HG03432 (cell line): ENCODE data around the gene COL1A1.

Experiments used
- ATAC-seq: cut with Tn5 transposase; IDR thresholded peaks from one replicate; pipeline ENCODE4 v1.9.1; 2021; ENCODE audit warnings: mild to moderate bottlenecking, moderate library complexity; ENCODE audit not compliant: unreplicated experiment

The COL1A1 gene

DNA sequence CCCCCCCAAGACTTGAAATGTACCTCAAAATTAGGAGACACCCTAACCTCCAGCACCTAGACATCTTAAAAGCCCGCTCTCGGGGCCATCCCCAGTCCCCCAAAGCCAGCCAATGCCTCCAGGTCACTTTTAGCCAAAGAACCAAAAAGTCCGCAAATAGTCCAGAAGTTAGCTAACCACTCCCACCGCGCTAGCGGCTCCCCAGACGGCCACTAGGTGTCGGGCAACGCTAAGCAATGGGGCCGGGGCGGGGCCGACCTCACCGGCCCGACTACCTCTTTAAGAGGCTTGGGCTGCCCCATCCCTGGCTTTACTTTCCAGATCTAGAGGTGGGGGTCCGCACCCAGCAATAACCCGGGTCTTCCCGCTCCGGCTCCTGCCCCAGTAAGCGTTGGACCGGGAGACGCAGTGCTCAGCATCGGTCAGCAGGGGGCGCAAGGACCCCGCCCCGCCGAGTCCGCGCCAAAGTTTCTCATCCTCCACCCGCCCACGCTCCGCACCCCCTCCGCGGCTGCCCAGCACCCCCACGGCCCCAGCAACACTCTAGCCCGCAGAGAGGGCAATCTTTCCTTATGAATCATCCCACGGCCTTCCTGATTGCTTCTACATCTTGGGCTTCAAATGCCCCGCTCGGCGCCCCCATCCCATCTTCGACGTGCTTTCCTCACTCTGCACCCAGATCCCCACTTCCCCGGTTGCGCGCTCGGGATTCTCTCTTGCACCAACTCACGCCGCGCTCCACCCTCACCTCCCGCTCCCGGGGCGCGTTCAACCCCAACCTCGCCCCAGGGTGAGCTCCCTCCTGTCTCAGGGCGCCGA is 765 bp downstream of the COL1A1 start:
- ATAC-seq = peak; percentile 68

DNA sequence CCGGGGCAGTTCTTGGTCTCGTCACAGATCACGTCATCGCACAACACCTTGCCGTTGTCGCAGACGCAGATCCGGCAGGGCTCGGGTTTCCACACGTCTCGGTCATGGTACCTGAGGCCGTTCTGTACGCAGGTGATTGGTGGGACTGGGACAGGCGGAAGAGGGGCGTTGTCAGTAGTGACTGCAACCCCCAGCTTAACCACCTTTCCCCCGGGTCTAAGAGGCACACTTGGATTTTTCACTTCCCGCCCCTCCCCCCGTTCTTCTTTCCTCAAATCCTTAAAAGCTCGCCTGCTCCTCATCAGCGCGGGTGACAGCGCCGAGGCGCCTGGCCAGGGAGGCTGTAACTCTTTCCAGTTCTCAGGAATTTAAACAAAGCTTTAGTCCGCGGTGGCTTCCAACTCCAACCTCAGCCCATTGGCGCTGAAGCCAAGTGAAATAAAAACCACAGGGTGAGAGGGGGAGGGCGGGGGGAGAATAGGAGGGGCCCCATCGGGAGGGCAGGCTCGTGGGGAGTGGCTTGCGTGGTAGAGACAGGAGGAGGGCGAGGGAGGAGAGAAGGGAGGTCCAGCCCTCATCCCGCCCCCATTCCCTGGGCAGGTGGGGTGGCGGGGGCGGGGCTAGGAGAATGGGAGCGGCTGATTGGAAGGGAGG is 1.5 kb downstream of the COL1A1 start:
- ATAC-seq = peak; percentile 34

DNA sequence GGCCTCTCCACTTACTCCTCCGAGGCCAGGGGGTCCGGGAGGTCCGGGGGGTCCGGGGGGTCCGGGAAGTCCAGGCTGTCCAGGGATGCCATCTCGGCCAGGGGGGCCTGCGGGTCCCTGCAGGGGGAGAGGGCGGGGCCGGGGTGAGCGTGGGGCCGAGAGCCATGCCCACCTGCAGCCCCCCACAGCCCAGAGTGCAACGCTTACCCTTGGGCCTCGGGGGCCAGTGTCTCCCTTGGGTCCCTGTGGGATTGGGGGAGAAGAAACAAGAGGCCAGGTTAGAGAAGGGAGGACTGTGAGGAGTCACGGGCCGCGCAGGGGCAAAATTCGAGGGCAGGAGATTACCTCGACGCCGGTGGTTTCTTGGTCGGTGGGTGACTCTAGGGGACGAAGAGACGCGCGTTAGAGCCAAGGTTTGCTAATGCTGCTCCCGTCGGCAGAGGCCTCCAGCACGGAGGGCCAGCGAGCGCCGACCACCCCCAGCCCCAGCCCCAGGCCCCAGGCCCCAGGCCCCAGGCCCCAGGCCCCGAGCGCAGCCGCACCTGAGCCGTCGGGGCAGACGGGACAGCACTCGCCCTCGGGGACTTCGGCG is 2.1 kb downstream of the COL1A1 start:
- ATAC-seq = no peak

DNA sequence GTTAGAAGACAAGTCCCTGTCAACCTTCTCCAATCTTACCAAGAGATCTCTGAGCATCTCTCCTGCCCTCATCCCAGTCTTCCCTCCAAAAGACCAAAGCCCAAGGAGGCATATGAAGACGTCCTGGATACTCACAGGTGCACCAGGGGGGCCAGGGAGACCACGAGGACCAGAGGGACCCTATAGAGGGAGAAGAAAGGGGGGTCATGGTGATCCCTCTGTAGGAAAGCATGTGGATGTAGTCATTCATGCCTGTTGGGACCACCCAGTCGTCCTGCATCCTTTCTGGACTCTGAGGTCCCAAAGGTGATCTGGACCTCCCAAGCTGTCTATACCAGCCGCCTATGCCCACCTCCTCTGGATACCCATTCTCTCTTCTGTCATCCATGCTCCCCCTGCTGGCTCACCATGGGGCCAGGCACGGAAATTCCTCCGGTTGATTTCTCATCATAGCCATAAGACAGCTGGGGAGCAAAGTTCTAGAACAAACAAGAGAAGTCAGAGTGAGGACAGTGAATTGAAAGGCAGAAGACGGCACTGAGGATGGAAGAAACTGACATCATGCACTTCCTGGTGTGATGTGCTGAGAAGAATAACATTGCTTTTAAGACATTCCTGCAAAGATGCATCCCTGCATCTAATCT is 3.3 kb downstream of the COL1A1 start:
- no peak for ATAC-seq

DNA sequence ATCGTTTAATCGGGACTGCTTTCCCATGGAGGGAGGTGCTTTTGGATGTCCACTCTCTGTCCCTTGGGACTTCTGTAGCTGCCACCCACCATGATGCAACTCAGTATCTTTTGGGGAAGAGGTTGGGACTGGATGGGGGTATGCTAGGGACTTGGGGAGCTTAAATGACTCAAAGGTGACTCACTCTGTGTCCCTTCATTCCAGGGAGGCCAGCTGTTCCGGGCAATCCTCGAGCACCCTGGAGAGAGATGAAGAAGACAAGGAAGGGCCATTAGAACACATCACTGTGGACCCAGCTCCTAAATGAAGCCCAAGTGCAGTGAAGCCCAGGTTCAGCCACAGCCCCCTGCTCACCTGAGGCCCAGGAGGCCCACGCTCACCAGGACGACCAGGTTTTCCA is 4.6 kb downstream of the COL1A1 start:
- no peak for ATAC-seq

DNA sequence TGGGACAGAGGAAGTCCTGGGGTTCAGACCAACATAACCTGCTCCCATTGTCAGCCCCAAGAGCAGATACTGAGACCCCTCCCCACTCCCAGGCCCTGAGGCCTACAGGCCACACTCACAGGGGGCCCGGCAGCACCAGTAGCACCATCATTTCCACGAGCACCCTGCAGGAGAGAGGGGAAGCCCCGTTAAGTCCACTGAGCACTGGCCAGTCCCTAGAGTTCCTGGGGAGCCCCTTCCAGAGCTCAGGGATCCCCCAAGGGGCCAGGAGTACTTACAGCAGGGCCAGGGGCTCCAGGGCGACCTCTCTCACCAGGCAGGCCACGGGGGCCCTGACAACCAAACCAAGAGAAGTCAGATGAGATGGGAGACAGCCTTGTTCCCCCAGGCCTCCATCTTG is 5.4 kb downstream of the COL1A1 start:
- ATAC-seq = no peak

DNA sequence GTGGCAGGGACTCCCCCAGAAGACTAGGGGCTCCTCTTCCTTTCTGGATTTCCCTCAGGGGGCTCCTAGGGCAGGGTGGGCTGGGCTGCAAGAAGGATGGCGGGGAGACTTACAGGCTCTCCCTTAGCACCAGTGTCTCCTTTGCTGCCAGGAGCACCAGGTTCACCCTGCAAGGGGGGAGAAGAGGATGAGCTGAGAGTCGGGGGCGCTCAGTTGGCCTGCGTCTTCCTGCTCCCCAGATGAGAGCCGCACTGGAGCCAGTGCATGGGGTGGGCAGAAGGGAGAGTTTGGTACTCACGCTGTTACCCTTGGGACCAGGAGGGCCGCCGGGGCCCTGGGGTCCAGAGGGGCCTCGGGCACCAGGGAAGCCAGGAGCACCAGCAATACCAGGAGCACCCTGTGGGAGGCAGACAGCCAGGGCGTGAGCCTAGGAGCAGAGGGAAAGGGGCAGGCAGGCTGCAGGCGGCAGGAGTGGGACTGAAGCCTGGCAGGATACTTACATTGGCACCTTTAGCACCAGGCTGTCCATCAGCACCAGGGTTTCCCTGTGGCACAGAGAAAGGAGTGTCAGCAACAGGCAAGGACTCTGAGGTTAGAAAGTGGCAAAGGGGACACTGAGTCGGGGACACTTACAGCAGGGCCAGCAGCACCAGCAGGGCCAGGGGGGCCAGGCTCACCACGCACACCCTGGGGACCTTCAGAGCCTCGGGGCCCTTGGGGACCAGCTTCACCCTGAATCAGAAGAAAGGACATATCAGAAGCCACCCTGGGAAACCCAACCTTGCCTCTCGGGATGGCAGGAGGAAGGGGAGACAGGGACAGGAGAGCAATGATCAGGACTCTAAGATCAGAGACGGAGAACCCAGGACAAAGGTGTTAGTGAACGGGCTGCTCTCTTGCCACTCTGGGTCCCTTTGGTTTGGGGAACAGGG is 6.2 kb downstream of the COL1A1 start:
- ATAC-seq = no peak

DNA sequence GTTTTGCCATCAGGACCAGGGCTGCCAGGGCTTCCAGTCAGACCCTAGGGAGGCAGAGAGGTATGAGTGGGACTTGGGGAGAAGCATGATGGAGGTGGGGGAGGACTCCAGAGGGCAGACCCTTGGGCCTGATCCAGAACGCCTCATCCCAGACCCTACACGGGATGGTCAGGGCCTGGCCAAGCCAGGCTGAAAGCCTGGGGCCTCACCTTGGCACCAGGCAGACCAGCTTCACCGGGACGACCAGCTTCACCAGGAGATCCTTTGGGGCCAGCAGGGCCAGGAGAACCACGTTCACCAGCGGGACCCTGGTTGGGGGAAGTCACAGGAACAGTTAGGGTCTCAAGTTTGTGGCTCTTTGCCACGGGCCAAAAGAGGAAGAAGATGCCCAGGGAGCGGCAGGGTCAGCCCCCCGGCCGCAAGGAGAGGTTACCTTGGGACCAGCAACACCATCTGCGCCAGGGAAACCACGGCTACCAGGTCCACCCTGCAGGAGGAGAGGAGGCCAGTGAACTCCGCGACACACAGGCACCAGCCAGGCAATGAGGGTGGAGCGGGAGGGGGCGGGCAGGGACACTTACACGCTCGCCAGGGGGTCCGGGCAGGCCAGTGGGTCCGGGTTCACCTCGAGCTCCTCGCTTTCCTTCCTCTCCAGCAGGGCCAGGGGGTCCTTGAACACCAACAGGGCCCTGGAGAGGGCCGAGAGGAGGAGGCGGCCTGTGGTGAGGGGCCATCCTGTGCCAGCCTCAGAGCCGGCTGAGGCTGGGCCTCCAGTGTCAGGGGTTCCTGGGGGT is 7.1 kb downstream of the COL1A1 start:
- ATAC-seq = no peak

DNA sequence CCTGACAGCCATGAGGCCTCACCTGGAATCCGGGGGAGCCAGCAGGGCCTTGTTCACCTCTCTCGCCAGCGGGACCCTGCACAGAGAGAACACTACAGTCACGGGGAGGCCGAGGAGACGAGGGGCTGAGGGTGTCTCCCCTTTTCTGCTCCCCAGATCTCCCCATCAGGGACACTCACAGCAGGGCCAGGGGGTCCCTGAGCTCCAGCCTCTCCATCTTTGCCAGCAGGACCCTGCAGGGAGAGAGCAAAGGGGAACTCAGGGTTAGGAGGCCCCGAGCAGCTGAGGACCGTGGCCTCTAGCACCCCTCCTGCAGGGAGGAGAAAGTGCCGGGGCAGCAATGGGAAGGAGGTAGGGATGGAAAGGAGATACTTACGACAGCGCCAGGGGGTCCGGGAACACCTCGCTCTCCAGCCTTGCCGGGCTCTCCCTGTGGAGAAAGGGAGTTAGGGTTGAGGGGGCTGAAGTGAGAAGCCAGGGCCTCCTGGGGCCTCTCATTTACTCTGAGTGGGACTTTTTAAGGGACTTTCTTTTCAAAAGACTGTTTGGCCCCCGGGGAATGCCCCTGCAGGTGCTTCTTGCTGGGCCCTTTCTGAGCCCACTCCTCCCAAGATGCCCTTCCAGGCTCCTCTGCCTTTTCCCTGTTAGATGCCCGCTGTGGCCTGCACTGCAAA is 8.7 kb downstream of the COL1A1 start:
- ATAC-seq = no peak

DNA sequence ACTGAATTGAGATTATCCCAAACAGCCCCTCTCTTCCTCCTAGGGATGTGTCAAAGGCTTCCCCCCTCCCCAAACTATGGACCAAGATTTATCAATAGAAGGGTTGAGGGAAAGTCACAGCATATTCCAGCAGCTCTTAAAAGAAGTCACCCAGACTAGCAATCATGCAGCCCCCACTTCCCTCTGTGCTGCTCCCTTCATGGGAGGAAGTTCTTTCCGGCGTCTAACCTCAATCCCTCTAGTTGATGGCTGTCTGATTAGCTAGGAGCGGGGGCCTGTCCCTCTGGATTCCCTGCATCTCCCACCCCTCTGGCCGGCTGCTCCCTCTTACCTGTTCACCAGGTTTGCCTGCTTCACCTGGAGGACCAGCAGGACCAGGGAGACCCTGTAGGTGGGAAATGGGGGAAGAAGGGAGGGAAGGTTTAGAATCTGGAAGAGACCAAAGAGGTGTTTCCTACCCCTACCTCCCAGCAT is 9.2 kb downstream of the COL1A1 start:
- ATAC-seq = no peak

DNA sequence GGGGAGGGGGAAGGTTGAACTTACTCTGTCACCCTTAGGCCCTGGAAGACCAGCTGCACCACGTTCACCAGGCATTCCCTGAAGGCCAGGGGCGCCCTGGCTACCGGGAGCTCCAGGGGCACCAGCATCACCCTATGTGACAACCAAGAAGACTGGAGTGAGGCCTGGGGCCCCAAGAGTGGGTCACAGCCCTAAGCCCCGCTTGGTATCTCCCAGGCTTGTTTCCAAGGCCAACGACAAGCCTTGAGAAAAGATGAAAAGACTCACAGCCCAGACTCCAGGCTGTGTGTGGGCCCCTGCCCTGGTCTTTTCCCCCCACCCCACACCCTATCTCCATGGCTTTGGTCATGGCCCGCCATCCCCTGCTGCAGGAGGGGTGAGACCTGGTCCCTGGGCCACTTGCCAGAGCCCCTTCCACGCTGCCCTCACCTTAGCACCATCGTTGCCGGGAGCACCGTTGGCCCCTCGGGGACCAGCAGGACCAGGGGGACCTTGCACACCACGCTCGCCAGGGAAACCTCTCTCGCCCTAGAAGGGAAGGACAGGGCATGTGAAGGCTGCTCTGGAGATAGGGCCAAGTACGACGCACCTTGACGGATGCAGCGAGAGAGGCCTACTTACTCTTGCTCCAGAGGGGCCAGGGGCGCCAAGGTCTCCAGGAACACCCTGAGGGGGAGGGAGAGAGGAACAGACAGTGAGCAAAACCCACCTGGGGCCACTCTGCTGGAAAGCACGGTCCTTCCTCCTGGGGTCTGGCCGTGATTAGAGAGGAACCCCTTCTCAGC is 9.9 kb downstream of the COL1A1 start:
- ATAC-seq = no peak

DNA sequence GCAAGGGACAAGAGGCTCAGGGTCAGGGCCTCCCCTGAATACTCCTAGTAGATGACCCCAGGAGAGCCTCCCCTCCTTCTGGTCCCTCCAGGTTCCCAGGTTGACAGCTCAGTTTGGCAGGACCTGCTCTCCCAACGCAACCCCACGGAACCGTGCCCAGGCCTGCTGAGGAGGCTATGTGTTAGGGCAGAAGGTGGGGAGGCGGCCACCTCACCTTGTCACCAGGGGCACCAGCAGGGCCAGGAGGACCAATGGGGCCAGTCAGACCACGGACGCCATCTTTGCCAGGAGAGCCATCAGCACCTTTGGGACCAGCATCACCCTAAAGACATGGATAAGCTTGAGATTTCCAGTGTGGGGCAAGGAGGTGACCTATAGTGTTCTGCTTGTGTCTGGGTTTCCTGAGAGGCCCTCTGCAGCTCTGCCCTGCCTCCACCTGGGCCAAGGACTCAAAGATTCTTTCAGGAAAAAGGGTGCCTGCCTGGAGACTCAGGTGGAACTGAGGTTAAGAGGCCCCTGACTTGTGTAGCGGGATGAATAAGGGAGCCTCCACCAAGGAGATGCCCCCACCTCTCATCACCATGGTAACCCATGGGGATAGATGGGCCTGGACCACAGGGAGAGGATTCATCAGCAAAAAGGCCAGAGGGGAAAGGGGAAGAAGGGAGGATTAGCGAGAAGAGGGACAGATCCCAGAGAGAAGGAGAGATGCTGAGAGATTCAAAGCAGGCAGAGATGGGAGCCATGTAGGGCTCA is 10.7 kb downstream of the COL1A1 start:
- no peak for ATAC-seq

DNA sequence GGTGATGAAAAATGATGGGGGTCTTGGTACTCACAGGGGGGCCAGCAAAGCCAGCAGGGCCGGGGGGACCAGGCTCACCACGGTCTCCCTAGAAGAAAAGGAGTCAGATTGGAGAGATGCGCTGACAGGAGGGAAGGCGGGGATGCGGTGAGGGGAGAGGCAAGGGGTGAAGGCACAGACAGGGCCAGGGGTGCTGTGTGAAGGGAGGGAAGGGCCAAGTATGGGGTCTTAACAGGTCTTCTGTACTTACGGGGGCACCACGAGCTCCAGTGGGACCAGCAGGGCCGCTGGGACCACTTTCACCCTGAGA is 11.2 kb downstream of the COL1A1 start:
- no peak for ATAC-seq

DNA sequence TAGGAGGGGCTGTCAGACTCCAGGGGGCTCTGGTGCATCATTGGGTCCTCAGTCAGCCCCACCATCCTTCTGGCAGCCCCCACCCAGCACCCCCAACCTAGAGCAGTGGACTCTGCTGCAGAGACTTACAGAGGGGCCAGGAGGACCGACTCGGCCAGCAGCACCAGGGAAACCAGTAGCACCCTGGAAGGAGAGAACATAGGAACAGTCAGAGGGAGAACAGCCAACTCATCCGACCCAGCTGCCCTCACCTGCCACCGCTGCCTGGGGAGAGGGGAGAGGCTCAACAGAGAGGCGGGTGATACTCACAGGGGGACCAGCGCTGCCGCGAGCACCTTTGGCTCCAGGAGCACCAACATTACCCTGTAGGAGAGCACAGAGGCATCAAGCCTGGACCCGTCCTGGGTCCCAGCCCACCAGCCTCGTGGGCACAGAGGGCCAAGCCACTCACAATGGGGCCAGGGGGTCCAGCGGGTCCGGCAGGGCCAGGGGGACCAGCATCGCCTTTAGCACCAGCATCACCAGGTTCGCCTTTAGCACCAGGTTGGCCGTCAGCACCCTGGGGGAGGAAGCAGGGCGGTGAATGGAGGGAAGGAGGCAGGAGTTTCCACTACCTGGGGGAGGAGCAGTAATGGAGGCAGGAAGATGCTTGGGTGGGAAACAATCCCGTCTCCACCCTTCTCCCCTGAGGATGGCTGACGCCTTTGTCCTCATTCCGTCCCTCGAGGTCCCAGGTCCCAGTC is 11.7 kb downstream of the COL1A1 start:
- no peak for ATAC-seq

DNA sequence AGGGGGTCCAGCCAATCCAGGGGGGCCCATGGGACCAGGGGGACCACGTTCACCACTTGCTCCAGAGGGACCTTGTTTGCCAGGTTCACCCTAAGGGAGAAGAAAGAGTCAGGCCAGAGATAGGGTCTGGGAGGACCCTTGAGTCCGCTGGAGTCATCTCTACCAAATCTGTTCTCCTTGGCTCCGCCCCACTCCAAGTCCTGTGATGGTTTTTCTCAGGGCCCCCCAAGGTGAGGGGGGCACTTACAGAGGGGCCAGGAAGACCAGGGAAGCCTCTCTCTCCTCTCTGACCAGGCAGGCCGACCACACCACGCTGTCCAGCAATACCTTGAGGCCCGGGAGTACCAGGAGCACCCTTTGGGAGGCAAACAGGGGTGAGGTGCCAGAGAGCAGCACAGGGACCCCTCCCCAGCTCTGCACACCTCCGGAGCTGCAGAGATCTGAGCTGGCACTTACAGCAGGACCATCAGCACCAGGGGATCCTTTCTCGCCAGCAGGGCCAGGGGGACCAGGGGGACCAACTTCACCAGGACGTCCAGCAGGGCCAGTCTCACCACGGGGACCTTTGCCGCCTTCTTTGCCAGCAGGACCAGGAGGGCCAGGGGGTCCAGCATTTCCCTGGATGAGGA is 12.4 kb downstream of the COL1A1 start:
- no peak for ATAC-seq

DNA sequence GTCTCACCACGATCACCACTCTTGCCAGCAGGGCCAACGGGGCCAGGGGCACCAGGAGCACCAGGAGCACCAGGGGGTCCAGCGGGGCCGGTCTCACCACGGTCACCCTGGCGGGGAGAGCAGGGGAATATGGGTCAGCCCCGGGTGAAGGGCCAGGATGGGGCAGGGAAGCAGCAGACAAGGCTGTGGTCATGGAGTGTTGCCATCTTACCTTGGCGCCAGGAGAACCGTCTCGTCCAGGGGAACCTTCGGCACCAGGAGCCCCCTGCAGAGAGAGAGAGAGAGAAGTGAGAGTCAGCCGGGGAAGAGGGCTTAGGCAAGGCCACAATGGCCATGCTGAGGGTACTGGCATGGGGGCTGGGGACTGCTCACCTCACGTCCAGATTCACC is 12.9 kb downstream of the COL1A1 start:
- no peak for ATAC-seq
